Caco-2 (cell line): Measurements from ENCODE around the gene HYPK. TPM values are rescaled to one million over a fixed set of nuclear protein-coding genes. Genes with fewer than 3 reads are reported as not detected.

Source experiments
- BruUV-seq: library from RNA; stranded (reverse); fragments of 400-500 nt; replicated peaks from 2 replicates; lab custom pipeline; 2021; lab: Mats Ljungman, UMichigan
- CTCF ChIA-PET: fragments of 300-600 bp; sonication (Branson Sonifier 250); formaldehyde crosslinking; loops from one replicate; lab custom pipeline; 2022; ENCODE audit warnings: antibody characterized with exemption; lab: Charles Lee
- POLR2A ChIA-PET: fragments of 300-600 bp; sonication (Branson Sonifier 250); formaldehyde crosslinking; loops from one replicate; lab custom pipeline; 2022; ENCODE audit warnings: antibody characterized with exemption; lab: Charles Lee
- DNase-seq, 2 experiments: peaks; one replicate each; pipeline versions ENCODE4 v3.0.0 to v3.0.0-alpha.2; 2020 to 2022
- H3K27me3 ChIP-seq: replicated peaks from 2 replicates; pipeline ENCODE4 v1.6.0; 2011; ENCODE audit warnings: low read length; ENCODE audit not compliant: control insufficient read depth, insufficient read depth
- H3K36me3 ChIP-seq: 2 replicates; pipeline ENCODE4 v1.5.1; 2011; ENCODE audit warnings: low read length; ENCODE audit not compliant: control insufficient read depth, insufficient read depth
- H3K4me1 ChIP-seq: fragments of 250-450 bp; sonication (Bioruptor Pico); 2 replicates; pipeline ENCODE4 v1.5.1; 2020; ENCODE audit warnings: mild to moderate bottlenecking
- H3K4me3 ChIP-seq: 2 replicates; pipeline ENCODE4 v1.5.1; 2011; ENCODE audit warnings: low read depth, mild to moderate bottlenecking, control low read depth, low read length
- H3K9me3 ChIP-seq: fragments of 250-450 bp; sonication (Bioruptor Pico); 2 replicates; pipeline ENCODE4 v1.5.1; 2020; ENCODE audit warnings: mild to moderate bottlenecking, moderate library complexity
- H3K27ac Mint-ChIP-seq: one replicate; pipeline ENCODE4 v1.8.0; 2022; ENCODE audit warnings: mixed read lengths; ENCODE audit not compliant: unreplicated experiment
- H3K27me3 Mint-ChIP-seq: one replicate; pipeline ENCODE4 v1.8.0; 2022; ENCODE audit warnings: mixed read lengths; ENCODE audit not compliant: insufficient read depth, unreplicated experiment
- H3K36me3 Mint-ChIP-seq: one replicate; pipeline ENCODE4 v1.8.0; 2022; ENCODE audit warnings: mild to moderate bottlenecking, mixed read lengths; ENCODE audit not compliant: insufficient read depth, unreplicated experiment
- H3K4me1 Mint-ChIP-seq: one replicate; pipeline ENCODE4 v1.8.0; 2022; ENCODE audit warnings: low read depth, mixed read lengths; ENCODE audit not compliant: unreplicated experiment
- H3K4me3 Mint-ChIP-seq: one replicate; pipeline ENCODE4 v1.8.0; 2022; ENCODE audit warnings: mild to moderate bottlenecking, moderate library complexity, mixed read lengths; ENCODE audit not compliant: unreplicated experiment
- H3K9me3 Mint-ChIP-seq: one replicate; pipeline ENCODE4 v1.8.0; 2022; ENCODE audit warnings: mixed read lengths; ENCODE audit not compliant: unreplicated experiment
- intact Hi-C: fragments of 100-400 bp; cut with micrococcal nuclease; formaldehyde crosslinking; loops from one replicate; pipeline ENCODE4 v1.10.0; 2022; ENCODE audit not compliant: unreplicated experiment
- total RNA-seq: library from RNA; stranded (reverse); gene quantifications from 2 replicates; pipeline ENCODE4 v1.2.3, GENCODE V29; 2022
- TF ChIP-seq, protein P1 (sequence below), 2 experiments: fragments of 200-600 bp in 1 of 2; IDR thresholded peaks; 1 replicate in 1 of 2; 2 replicates in 1 of 2; pipeline versions ENCODE4 v1.5.1 to v1.8.0; 2011 to 2022; ENCODE audit warnings: antibody characterized with exemption in 1 of 2, control low read depth in 1 of 2, inconsistent platforms in 1 of 2, low read depth in 1 of 2, low read length in 1 of 2, mild to moderate bottlenecking in 1 of 2, moderate library complexity in 1 of 2; ENCODE audit not compliant: insufficient read depth in 1 of 2, severe bottlenecking in 1 of 2, unreplicated experiment in 1 of 2

The HYPK gene
- total RNA-seq, 1 experiment from 2014 or later, result 20.4 TPM

DNA sequence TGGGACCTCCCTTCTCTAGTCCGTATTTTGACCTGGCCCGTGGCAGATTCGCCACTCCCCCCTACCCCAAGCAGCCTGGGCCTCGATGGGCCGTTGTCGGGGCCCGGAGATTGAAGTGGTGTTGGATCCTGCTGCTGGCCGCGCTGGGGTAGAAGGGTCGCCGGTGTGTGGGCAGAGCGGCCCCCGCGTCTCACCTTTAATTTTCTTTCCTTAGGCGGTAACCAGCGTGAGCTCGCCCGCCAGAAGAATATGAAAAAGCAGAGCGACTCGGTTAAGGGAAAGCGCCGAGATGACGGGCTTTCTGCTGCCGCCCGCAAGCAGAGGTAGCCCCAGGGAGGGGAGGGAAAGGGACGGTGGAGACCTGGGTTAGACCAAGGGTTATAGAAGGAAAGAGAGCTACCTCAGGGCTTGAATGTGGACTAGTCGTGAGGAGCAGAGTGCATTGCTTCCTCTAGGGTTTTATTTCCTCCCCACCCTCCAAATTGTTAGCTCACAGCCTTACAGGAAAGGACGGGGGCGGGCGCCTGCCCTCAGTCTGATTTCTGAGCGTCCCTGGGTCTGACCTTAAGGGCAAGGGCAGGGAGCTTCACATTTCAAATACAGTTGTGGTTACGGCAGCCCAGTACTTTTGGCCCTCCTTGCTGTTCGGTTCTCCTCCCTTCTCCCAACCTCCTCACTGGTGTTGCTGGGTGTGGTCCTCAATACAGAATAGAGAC, 7.5 kb upstream of the HYPK start:
- CTCF ChIA-PET, result no interaction called here
- intact Hi-C loops, result no loop called here
- POLR2A ChIA-PET, result interaction anchor here (0.6 to 1.9 kb wide), 3 partner anchors 32 to 423 kb away, joined by 3 to 6 read pairs (median 3); partner anchors contain the start of genes MFAP1, TUBGCP4 and ZSCAN29

DNA sequence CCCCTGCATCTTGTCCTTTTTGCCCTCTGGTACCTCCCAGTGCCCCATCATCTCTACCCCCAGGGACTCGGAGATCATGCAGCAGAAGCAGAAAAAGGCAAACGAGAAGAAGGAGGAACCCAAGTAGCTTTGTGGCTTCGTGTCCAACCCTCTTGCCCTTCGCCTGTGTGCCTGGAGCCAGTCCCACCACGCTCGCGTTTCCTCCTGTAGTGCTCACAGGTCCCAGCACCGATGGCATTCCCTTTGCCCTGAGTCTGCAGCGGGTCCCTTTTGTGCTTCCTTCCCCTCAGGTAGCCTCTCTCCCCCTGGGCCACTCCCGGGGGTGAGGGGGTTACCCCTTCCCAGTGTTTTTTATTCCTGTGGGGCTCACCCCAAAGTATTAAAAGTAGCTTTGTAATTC, 6.8 kb upstream of the HYPK start:
- Histone ChIP-seq H3K27me3 (no peaks in the 10 kb centered on the region), H3K9me3 (no peaks in the 10 kb centered on the region), H3K4me1 (peaks cover 13% of the 10 kb centered on the region), H3K4me3 (no peak overlapping the region), H3K36me3 (peaks cover 5% of the 10 kb centered on the region; the same call in 1 of the 2 replicates)
- BruUV-seq, result no TSS peak
- ChIA-PET CTCF (no interaction called here), POLR2A (interaction anchor here (0.6 to 1.9 kb wide), 2 partner anchors 31 to 35 kb away, joined by 3 to 6 read pairs; partner anchors contain the start of gene MFAP1)
- H3K27me3 Mint-ChIP-seq, result no peaks in the 10 kb centered on the region
- TF ChIP-seq, protein P1, sequence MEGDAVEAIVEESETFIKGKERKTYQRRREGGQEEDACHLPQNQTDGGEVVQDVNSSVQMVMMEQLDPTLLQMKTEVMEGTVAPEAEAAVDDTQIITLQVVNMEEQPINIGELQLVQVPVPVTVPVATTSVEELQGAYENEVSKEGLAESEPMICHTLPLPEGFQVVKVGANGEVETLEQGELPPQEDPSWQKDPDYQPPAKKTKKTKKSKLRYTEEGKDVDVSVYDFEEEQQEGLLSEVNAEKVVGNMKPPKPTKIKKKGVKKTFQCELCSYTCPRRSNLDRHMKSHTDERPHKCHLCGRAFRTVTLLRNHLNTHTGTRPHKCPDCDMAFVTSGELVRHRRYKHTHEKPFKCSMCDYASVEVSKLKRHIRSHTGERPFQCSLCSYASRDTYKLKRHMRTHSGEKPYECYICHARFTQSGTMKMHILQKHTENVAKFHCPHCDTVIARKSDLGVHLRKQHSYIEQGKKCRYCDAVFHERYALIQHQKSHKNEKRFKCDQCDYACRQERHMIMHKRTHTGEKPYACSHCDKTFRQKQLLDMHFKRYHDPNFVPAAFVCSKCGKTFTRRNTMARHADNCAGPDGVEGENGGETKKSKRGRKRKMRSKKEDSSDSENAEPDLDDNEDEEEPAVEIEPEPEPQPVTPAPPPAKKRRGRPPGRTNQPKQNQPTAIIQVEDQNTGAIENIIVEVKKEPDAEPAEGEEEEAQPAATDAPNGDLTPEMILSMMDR (IDR thresholded peaks at IDR 0.05; ENCODE audit: insufficient read depth in 1 of 2, low read depth in 1 of 2, low read length in 1 of 2, severe bottlenecking in 1 of 2, unreplicated experiment in 1 of 2), result no peak
- H3K4me3 Mint-ChIP-seq, result peak overlapping the region; percentile 98
- peak overlapping the region; percentile 97 for H3K27ac Mint-ChIP-seq
- intact Hi-C loops, result no loop called here
- DNase-seq, result no peak
- H3K9me3 Mint-ChIP-seq, result no peaks in the 10 kb centered on the region
- H3K4me1 Mint-ChIP-seq, result peaks cover 19% of the 10 kb centered on the region
- peaks cover 54% of the 10 kb centered on the region for H3K36me3 Mint-ChIP-seq

More for the DNA sequence above, 7.5 kb upstream of the HYPK start:
- DNase-seq, result peak; percentile 19 to 38
- H3K36me3 ChIP-seq, result peaks cover 5% of the 10 kb centered on the region; the same call in 1 of the 2 replicates
- TSS peak; percentile 46 for BruUV-seq
- H3K4me3 ChIP-seq, result peak overlapping the region; percentile 92
- no peaks in the 10 kb centered on the region for H3K27me3 ChIP-seq
- peaks cover 12% of the 10 kb centered on the region for H3K4me1 Mint-ChIP-seq
- peak overlapping the region; percentile 97 for H3K27ac Mint-ChIP-seq
- no peaks in the 10 kb centered on the region for H3K27me3 Mint-ChIP-seq
- peaks cover 11% of the 10 kb centered on the region; the same call in 1 of the 2 replicates for H3K4me1 ChIP-seq
- H3K9me3 ChIP-seq, result no peaks in the 10 kb centered on the region
- H3K36me3 Mint-ChIP-seq, result peaks cover 54% of the 10 kb centered on the region
- peak overlapping the region; percentile 98 for H3K4me3 Mint-ChIP-seq
- TF ChIP-seq, protein P1 (IDR thresholded peaks at IDR 0.05; ENCODE audit: insufficient read depth in 1 of 2, low read depth in 1 of 2, low read length in 1 of 2, severe bottlenecking in 1 of 2, unreplicated experiment in 1 of 2), result no peak
- H3K9me3 Mint-ChIP-seq, result no peaks in the 10 kb centered on the region

DNA sequence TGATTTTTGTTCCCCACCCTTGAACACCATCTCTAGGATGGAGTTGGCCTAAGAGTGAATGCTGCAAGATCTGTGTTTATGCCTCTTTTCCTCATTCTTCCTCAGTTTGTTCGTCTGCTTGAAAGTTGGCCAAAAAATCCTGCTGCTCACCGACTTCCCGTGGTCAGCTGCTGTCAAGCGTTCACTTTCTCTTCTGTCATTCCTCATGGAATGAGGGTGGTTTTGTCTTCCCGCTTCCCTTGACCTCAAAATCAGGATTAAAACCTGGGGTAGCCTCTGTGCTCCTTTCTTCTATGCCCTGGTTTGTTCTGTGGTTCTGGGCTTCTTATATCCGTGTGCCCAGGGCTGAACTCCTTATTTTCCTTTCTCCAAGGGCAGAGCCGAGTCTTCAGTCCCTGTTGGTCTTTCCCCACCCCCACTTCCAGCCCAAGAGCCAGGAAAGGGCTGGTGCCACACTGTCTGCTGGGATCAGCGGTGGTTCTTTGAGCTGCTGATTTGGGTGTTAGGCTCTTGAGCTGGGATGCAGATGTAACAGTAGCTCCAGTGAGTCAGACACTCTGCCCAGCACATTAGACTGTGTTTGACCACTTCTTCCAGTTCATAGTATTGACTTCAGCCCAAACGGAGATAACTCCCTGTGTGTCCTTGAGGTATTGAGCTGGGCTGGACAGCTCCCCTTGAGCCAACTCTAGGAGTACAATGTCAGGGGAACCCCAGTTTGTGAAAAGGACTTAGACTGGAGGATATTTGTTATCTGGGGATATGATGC, 5.9 kb upstream of the HYPK start:
- H3K27me3 ChIP-seq, result no peaks in the 10 kb centered on the region
- no TSS peak for BruUV-seq
- no peaks in the 10 kb centered on the region for H3K9me3 Mint-ChIP-seq
- DNase-seq, result no peak
- peaks cover 19% of the 10 kb centered on the region for H3K4me1 ChIP-seq
- intact Hi-C loops, result no loop called here
- CTCF ChIA-PET, result no interaction called here
- no peak overlapping the region for H3K27ac Mint-ChIP-seq
- H3K4me1 Mint-ChIP-seq, result peaks cover 19% of the 10 kb centered on the region
- H3K27me3 Mint-ChIP-seq, result no peaks in the 10 kb centered on the region
- no peaks in the 10 kb centered on the region for H3K9me3 ChIP-seq
- H3K4me3 Mint-ChIP-seq, result peak overlapping the region; percentile 98
- H3K4me3 ChIP-seq, result no peak overlapping the region
- POLR2A ChIA-PET, result no interaction called here
- H3K36me3 ChIP-seq, result peaks cover 7% of the 10 kb centered on the region
- TF ChIP-seq, protein P1 (IDR thresholded peaks at IDR 0.05; ENCODE audit: insufficient read depth in 1 of 2, low read depth in 1 of 2, low read length in 1 of 2, severe bottlenecking in 1 of 2, unreplicated experiment in 1 of 2), result no peak
- H3K36me3 Mint-ChIP-seq, result peaks cover 59% of the 10 kb centered on the region
